Putamen (tissue), 1 donor: ENCODE results near the gene USH1G.

Experiments used
- DNase-seq: peaks from one replicate; pipeline ENCODE4 v3.0.0-alpha.2; 2016; ENCODE audit warnings: low spot score

USH1G gene

GRCh38 chr17:74903671-74904070 lies 19.4 kb downstream of the USH1G start:
- no peak for DNase-seq

GRCh38 chr17:74903034-74903433 lies 20.0 kb downstream of the USH1G start:
- no peak for DNase-seq

GRCh38 chr17:74901353-74902135 lies 21.5 kb downstream of the USH1G start:
- DNase-seq, result no peak

- DNase-seq, result no peak
Observed at GRCh38 chr17:74900208-74900607, 22.8 kb downstream of the USH1G start.

GRCh38 chr17:74898376-74898946 lies 24.6 kb downstream of the USH1G start:
- no peak for DNase-seq

- DNase-seq, result no peak
Observed at GRCh38 chr17:74893936-74894671, 29.0 kb downstream of the USH1G start.

GRCh38 chr17:74892974-74893911 lies 29.8 kb downstream of the USH1G start, which contains the start of gene FADS6:
Gene FADS6, minus strand, starts transcription at chr17:74893633. Its CDS starts 38 bp downstream, at chr17:74893595.
- no peak for DNase-seq

GRCh38 chr17:74892013-74892841 lies 30.8 kb downstream of the USH1G start:
- DNase-seq, result no peak

GRCh38 chr17:74890554-74890953 lies 32.5 kb downstream of the USH1G start:
- DNase-seq, result no peak

GRCh38 chr17:74888469-74888868 lies 34.6 kb downstream of the USH1G start:
- DNase-seq, result no peak

- no peak for DNase-seq
Observed at GRCh38 chr17:74883241-74883745, 39.8 kb downstream of the USH1G start.

- DNase-seq, result no peak
Observed at GRCh38 chr17:74882517-74883240, 40.4 kb downstream of the USH1G start.

GRCh38 chr17:74881073-74881472 lies 42.0 kb downstream of the USH1G start:
- no peak for DNase-seq

GRCh38 chr17:74879308-74879707 lies 43.7 kb downstream of the USH1G start:
- DNase-seq, result no peak

GRCh38 chr17:74878658-74879057 lies 44.4 kb downstream of the USH1G start:
- DNase-seq, result no peak

- no peak for DNase-seq
Observed at GRCh38 chr17:74877592-74878548, 45.2 kb downstream of the USH1G start.

GRCh38 chr17:74875977-74876593 lies 47.0 kb downstream of the USH1G start:
- DNase-seq, result no peak
